22Rv1 (cell line): ENCODE results near the gene SPOCK2.

Source experiments
- ZFX ChIP-seq: fragments of 450-650 bp; IDR thresholded peaks from 2 replicates; pipeline ENCODE4 v1.6.1; 2017; ENCODE audit warnings: antibody characterized with exemption, borderline replicate concordance
- TF ChIP-seq, protein P1 (sequence below): fragments of 450-650 bp; IDR thresholded peaks from 2 replicates; pipeline ENCODE4 v1.5.1; 2017; ENCODE audit warnings: mild to moderate bottlenecking

DNA sequence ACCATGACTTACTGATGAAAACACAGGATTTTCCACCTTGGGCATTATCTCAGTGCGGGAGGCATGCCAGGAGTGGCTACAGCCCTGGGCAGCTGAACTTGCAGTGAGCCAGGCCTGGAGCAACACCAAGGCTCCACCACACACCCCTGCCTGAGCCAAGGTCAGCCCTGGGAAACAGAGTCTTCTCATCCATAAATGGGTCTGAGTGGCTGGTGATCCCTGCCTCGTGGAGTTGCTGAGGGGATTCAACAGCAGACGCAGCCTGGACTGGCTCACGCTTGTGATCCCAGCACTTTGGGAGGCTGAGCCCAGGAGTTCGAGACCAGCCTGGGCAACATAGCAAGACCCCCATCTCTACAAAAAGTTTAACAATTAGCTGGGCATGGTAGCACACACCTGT, 32.2 kb downstream of the SPOCK2 start:
- TF ChIP-seq, protein P1, sequence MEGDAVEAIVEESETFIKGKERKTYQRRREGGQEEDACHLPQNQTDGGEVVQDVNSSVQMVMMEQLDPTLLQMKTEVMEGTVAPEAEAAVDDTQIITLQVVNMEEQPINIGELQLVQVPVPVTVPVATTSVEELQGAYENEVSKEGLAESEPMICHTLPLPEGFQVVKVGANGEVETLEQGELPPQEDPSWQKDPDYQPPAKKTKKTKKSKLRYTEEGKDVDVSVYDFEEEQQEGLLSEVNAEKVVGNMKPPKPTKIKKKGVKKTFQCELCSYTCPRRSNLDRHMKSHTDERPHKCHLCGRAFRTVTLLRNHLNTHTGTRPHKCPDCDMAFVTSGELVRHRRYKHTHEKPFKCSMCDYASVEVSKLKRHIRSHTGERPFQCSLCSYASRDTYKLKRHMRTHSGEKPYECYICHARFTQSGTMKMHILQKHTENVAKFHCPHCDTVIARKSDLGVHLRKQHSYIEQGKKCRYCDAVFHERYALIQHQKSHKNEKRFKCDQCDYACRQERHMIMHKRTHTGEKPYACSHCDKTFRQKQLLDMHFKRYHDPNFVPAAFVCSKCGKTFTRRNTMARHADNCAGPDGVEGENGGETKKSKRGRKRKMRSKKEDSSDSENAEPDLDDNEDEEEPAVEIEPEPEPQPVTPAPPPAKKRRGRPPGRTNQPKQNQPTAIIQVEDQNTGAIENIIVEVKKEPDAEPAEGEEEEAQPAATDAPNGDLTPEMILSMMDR, result no peak
- TF ChIP-seq ZFX, result no peak
